ENCODE data around the gene TOM1L1.

GRCh38 chr17:54972406-54973138 lies 71.9 kb downstream of the TOM1L1 start:
- TF ChIP-seq, protein P1, sequence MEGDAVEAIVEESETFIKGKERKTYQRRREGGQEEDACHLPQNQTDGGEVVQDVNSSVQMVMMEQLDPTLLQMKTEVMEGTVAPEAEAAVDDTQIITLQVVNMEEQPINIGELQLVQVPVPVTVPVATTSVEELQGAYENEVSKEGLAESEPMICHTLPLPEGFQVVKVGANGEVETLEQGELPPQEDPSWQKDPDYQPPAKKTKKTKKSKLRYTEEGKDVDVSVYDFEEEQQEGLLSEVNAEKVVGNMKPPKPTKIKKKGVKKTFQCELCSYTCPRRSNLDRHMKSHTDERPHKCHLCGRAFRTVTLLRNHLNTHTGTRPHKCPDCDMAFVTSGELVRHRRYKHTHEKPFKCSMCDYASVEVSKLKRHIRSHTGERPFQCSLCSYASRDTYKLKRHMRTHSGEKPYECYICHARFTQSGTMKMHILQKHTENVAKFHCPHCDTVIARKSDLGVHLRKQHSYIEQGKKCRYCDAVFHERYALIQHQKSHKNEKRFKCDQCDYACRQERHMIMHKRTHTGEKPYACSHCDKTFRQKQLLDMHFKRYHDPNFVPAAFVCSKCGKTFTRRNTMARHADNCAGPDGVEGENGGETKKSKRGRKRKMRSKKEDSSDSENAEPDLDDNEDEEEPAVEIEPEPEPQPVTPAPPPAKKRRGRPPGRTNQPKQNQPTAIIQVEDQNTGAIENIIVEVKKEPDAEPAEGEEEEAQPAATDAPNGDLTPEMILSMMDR (conservative IDR thresholded peaks at IDR 0.05; ENCODE audit: low read depth, low read length): no peak
- TF ChIP-seq EZH2phosphoT487 (IDR thresholded peaks at IDR 0.05; ENCODE audit: borderline replicate concordance, low read length): no peak

Data from PC-3 (cell line).